ENCODE data around the gene PDE4D. TPM values are rescaled to one million over a fixed set of nuclear protein-coding genes. Genes with fewer than 3 reads are reported as not detected.

The PDE4D gene
- total and polyA plus RNA-seq, 2 of the 4 experiments (the other 2 are of a cell fraction), result 1.4 to 7.9 TPM

DNA sequence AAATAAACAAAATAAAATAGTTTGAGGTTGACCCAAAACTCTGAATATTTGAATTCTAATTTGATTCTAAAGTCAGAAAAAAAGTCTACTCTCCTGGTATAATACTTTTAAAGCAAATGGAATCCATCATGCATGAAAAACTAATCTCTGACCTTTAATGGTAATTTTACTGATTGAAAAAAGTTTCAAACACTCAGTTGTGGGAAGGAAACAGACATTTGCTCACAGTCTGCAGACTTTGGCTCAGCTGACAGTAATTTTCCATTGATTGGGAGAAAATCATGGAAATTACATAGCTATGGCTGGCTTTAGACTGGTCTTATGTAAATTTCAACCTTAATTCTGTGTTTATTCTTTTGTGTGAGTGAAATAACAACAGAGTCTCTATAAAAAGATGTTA is 574.3 kb downstream of the PDE4D start:
- intact Hi-C loops (cut with micrococcal nuclease), result no loop called here
- Histone ChIP-seq H3K79me1 (ENCODE audit: low read depth in 1 of 2, low read length in 2 of 2) (no peaks in the 10 kb centered on the region), H4K91ac (ENCODE audit: insufficient read depth, low read depth, low read length) (no peak overlapping the region), H4K5ac (ENCODE audit: low read depth, low read length) (no peak overlapping the region), H3K9me3 (ENCODE audit: control insufficient read depth, insufficient read depth, low read length) (no peaks in the 10 kb centered on the region), H3K4me1 (ENCODE audit: control insufficient read depth, insufficient read depth, low read length) (peaks cover 5% of the 10 kb centered on the region; the same call in 1 of the 2 replicates), H4K20me1 (ENCODE audit: insufficient read depth, low read length) (no peaks in the 10 kb centered on the region), H3K4me2 (ENCODE audit: low read depth, low read length) (no peak overlapping the region), H3K14ac (replicated peaks; ENCODE audit: low read depth, low read length) (no peak overlapping the region), H3K27ac (ENCODE audit: insufficient read depth, low read length) (no peak overlapping the region), H4K8ac (ENCODE audit: low read depth in 2 of 2, low read length in 2 of 2) (no peak overlapping the region), H3K27me3 (ENCODE audit: control insufficient read depth, insufficient read depth, low read length) (no peaks in the 10 kb centered on the region), H3K4ac (ENCODE audit: low read depth, low read length) (no peak overlapping the region), H2AK9ac (replicated peaks; ENCODE audit: low read depth, low read length, poor library complexity) (no peak overlapping the region), H2AFZ (replicated peaks; ENCODE audit: low read length, poor library complexity) (no peak overlapping the region), H2AK5ac (ENCODE audit: low read depth, low read length) (no peak overlapping the region), H3K9me1 (ENCODE audit: insufficient read depth, low read length) (no peaks in the 10 kb centered on the region; the same call in 1 of the 2 replicates), H2BK15ac (ENCODE audit: low read depth, low read length) (no peak overlapping the region), H3K18ac (ENCODE audit: low read depth, low read length) (no peak overlapping the region), H2BK5ac (ENCODE audit: low read depth, low read length, poor library complexity, severe bottlenecking) (no peak overlapping the region), H3K23ac (ENCODE audit: low read depth, low read length) (no peak overlapping the region), H3K9ac (ENCODE audit: low read depth, low read length) (no peak overlapping the region), H2BK120ac (ENCODE audit: low read depth, low read length) (no peak overlapping the region), H3K4me3 (ENCODE audit: insufficient read depth, low read depth, low read length) (no peak overlapping the region), H3K36me3 (ENCODE audit: control insufficient read depth, insufficient read depth, low read length) (no peaks in the 10 kb centered on the region), H2BK20ac (ENCODE audit: low read depth, low read length) (no peak overlapping the region), H3K56ac (ENCODE audit: extremely low read depth, insufficient read depth, low read length) (no peak overlapping the region)
- no peak for TF ChIP-seq RCOR1 (IDR thresholded peaks at IDR 0.05; ENCODE audit: insufficient replicate concordance, low read length)
- TF ChIP-seq, protein P1, sequence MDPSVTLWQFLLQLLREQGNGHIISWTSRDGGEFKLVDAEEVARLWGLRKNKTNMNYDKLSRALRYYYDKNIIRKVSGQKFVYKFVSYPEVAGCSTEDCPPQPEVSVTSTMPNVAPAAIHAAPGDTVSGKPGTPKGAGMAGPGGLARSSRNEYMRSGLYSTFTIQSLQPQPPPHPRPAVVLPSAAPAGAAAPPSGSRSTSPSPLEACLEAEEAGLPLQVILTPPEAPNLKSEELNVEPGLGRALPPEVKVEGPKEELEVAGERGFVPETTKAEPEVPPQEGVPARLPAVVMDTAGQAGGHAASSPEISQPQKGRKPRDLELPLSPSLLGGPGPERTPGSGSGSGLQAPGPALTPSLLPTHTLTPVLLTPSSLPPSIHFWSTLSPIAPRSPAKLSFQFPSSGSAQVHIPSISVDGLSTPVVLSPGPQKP (IDR thresholded peaks at IDR 0.05; ENCODE audit: borderline replicate concordance, low read depth, low read length), result no peak
- TF ChIP-seq, protein P2, sequence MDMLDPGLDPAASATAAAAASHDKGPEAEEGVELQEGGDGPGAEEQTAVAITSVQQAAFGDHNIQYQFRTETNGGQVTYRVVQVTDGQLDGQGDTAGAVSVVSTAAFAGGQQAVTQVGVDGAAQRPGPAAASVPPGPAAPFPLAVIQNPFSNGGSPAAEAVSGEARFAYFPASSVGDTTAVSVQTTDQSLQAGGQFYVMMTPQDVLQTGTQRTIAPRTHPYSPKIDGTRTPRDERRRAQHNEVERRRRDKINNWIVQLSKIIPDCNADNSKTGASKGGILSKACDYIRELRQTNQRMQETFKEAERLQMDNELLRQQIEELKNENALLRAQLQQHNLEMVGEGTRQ (IDR thresholded peaks at IDR 0.05; ENCODE audit: low read depth, low read length), result no peak
- no peak for TF ChIP-seq MAFK (IDR thresholded peaks at IDR 0.05; ENCODE audit: low read depth, low read length)
- TF ChIP-seq, protein P3, sequence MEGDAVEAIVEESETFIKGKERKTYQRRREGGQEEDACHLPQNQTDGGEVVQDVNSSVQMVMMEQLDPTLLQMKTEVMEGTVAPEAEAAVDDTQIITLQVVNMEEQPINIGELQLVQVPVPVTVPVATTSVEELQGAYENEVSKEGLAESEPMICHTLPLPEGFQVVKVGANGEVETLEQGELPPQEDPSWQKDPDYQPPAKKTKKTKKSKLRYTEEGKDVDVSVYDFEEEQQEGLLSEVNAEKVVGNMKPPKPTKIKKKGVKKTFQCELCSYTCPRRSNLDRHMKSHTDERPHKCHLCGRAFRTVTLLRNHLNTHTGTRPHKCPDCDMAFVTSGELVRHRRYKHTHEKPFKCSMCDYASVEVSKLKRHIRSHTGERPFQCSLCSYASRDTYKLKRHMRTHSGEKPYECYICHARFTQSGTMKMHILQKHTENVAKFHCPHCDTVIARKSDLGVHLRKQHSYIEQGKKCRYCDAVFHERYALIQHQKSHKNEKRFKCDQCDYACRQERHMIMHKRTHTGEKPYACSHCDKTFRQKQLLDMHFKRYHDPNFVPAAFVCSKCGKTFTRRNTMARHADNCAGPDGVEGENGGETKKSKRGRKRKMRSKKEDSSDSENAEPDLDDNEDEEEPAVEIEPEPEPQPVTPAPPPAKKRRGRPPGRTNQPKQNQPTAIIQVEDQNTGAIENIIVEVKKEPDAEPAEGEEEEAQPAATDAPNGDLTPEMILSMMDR (conservative IDR thresholded peaks at IDR 0.05; ENCODE audit: low read depth, low read length), result no peak
- TF ChIP-seq CEBPB (IDR thresholded peaks at IDR 0.05; ENCODE audit: low read depth, low read length), result no peak
- no peak for TF ChIP-seq MXI1 (IDR thresholded peaks at IDR 0.05; ENCODE audit: borderline replicate concordance, low read depth, low read length)
- TF ChIP-seq RAD21 (IDR thresholded peaks at IDR 0.05; ENCODE audit: low read length), result no peak
- TF ChIP-seq BHLHE40 (IDR thresholded peaks at IDR 0.05; ENCODE audit: low read depth, low read length), result no peak
- TF ChIP-seq MAZ (IDR thresholded peaks at IDR 0.05; ENCODE audit: borderline replicate concordance, low read depth, low read length), result no peak
- TF ChIP-seq CHD1 (IDR thresholded peaks at IDR 0.05; ENCODE audit: low read depth, low read length), result no peak
- no peak for TF ChIP-seq POLR2A (IDR thresholded peaks at IDR 0.05; ENCODE audit: low read depth, low read length)
- TF ChIP-seq FOS (IDR thresholded peaks at IDR 0.05; ENCODE audit: low read depth, low read length), result no peak
- no peak for TF ChIP-seq SMC3 (IDR thresholded peaks at IDR 0.05; ENCODE audit: low read depth, low read length)
- TF ChIP-seq NFE2L2 (IDR thresholded peaks at IDR 0.05; ENCODE audit: low read depth, low read length), result no peak
- TF ChIP-seq RFX5 (IDR thresholded peaks at IDR 0.05; ENCODE audit: low read depth, low read length), result no peak
- dilution Hi-C loops (cut with HindIII; ENCODE audit: low sequenced_read_pairs, unreplicated experiment), result no loop called here
- DNase-seq, result no peak
- in situ Hi-C loops (cut with MboI; ENCODE audit: low sequenced_read_pairs), result no loop called here
- ChIA-PET CTCF (no interaction called here), POLR2A (ENCODE audit: unreplicated experiment) (no interaction called here)
- no peak for ATAC-seq (ENCODE audit: low read depth)
- no TSS peak for BruUV-seq (replicated peaks)

Data from IMR-90 (cell line).